HUES48 (cell line): Measurements from ENCODE around the gene CCDC8.
A peak's percentile ranks its signal among the peaks of the same experiment; 100 is the strongest.

Source experiments
- H3K27ac ChIP-seq: one replicate; pipeline ENCODE4 v1.7.0; 2013; ENCODE audit warnings: low read depth, low read length, inconsistent platforms
- H3K27me3 ChIP-seq: 2 replicates; pipeline ENCODE4 v1.6.1; 2013; ENCODE audit warnings: mild to moderate bottlenecking, low read length; ENCODE audit not compliant: control insufficient read depth, insufficient read depth
- H3K36me3 ChIP-seq: 2 replicates; pipeline ENCODE4 v1.6.1; 2013; ENCODE audit warnings: low read length; ENCODE audit not compliant: control insufficient read depth, insufficient read depth
- H3K4me1 ChIP-seq: 2 replicates; pipeline ENCODE4 v1.6.1; 2013; ENCODE audit warnings: mild to moderate bottlenecking, low read length; ENCODE audit not compliant: control insufficient read depth, insufficient read depth
- H3K4me3 ChIP-seq: 2 replicates; pipeline ENCODE4 v1.5.1; 2013; ENCODE audit warnings: mild to moderate bottlenecking, low read depth, low read length
- H3K9ac ChIP-seq: 2 replicates; pipeline ENCODE4 v1.6.1; 2013; ENCODE audit warnings: mild to moderate bottlenecking, low read depth, low read length, moderate library complexity
- H3K9me3 ChIP-seq: 2 replicates; pipeline ENCODE4 v1.6.1; 2013; ENCODE audit warnings: low read length; ENCODE audit not compliant: control insufficient read depth, insufficient read depth

CCDC8 gene

DNA sequence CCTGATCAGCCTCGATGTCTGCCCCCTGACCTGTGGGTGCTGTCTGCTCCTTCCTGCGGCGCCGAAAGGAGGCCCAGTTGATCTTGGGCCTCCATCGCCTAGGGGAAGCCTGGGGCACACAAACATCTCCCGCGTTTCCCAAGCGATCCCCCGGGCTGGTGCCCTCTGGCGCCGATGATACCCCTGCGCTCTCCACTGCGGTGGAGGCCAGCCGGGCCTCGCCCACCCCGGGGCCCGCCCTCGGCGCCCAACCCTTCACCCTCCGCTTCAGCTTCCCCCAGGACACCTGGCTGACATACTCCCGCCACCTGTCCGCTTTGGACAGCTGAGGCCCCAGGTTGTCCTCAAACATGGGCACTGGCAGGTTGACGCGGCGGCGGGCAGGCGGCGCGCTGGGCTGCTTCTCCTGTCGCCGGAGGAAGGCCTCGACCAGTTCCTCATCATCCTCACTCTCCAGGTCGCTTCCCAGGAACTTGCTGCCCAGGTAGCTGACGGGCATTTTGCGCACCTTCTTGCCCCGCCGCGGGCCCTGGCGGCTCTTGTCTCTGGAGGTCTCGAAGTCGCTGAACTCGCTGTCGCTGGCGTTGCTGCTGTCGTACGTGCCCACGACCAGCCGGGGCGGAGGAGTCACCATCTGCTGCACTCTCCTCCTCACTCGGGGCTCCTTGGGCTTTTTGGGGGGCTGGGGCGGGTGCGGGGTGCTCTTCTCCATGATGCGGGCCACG, 1.3 kb downstream of the CCDC8 start:
- H3K4me1 ChIP-seq, result peaks cover 21% of the 10 kb centered on the region
- H3K27me3 ChIP-seq, result peaks cover 15% of the 10 kb centered on the region; the same call in 1 of the 2 replicates
- H3K36me3 ChIP-seq, result peaks cover 9% of the 10 kb centered on the region
- no peaks in the 10 kb centered on the region for H3K9me3 ChIP-seq
- peak overlapping the region; percentile 74; the same call in 1 of the 2 replicates for H3K9ac ChIP-seq
- H3K27ac ChIP-seq, result no peak overlapping the region
- peak overlapping the region; percentile 92 for H3K4me3 ChIP-seq

DNA sequence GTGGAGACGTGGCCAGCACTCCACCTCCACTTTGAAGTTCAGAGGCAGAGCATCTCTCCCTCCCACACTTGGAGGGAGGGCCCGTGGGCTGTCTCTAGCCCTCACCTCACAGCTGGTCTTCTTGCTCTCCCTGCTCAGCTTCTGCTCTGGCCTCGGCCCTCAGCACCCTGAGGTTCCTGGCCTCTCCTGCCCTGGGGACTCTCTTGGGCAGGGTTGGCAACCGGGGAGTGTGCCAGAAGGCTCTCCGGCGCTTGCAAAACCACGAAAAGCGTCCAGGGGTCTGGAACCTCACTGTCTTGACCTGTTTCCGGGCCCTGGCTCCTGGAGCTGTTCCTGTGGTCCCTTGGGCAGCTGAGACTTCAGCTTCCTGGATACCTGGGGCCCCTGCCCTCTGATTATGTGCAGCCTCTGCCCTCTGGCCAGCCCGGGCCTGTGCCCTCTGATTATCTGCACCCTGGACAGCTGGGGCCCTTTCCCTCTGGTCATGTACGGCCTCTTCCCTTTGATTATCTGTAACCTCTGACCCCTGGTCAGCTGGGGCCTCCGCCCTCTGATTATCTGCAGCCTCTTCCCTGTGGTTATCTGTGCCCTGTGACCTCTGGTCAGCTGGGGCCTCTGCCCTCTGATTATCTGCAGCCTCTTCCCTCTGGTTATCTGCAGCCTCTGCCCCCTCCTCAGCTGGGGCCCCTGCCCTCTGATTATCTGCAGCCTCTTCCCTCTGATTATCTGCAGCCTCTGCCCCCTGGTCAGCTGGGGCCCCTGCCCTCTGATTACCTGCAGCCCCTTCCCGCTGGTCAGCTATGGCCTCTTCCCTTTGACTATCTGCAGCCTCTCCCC, 2.1 kb downstream of the CCDC8 start:
- Histone ChIP-seq H3K4me3 (peak overlapping the region; percentile 92), H3K9ac (no peak overlapping the region), H3K27me3 (peaks cover 15% of the 10 kb centered on the region; the same call in 1 of the 2 replicates), H3K4me1 (peaks cover 25% of the 10 kb centered on the region), H3K9me3 (no peaks in the 10 kb centered on the region), H3K36me3 (peaks cover 9% of the 10 kb centered on the region), H3K27ac (no peak overlapping the region)

DNA sequence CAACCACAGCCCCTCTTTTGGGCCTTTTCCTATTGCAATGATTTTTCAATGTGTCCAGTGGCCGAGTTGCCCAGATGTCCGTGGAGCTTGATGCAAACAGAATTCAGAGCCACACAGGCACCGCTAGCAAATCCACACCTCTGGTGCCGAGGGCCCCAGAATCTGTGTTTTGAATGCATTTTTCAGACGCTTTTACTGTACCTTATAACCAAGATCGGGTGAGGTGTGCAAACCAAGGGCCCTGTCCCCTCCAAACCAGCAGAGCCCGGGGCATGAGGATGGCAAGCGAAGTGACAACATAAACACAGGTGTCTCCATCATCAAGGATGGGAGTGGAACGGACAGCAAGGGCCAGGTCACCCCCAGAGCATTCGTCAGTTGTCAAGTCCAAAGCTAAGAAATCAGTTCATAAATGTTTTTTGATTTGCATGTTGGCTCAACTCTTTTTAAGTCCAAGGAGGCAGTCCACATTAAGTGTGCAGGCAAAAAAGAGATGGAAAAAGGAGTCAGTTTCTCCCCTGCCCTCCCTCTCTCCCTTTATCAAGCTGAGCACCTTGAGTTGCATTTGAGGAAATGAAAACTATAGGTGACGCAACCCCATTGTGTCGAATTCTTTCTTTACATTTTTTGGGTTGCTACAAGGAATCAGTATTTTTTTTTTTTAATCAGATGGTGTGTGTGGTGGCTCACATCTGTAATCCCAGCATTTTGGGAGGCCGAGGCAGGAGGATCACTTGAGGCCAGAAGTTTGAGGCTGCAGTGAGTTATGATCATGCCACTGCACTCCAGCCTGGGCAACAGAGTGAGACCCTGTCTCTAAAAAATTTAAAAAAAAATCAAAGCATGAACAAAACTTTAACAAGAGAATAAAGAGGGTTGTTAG, 2.9 kb downstream of the CCDC8 start:
- H3K4me1 ChIP-seq, result peaks cover 25% of the 10 kb centered on the region
- no peaks in the 10 kb centered on the region for H3K9me3 ChIP-seq
- H3K36me3 ChIP-seq, result peaks cover 9% of the 10 kb centered on the region
- H3K27me3 ChIP-seq, result peaks cover 19% of the 10 kb centered on the region
- no peak overlapping the region for H3K4me3 ChIP-seq
- H3K9ac ChIP-seq, result no peak overlapping the region
- no peak overlapping the region for H3K27ac ChIP-seq

DNA sequence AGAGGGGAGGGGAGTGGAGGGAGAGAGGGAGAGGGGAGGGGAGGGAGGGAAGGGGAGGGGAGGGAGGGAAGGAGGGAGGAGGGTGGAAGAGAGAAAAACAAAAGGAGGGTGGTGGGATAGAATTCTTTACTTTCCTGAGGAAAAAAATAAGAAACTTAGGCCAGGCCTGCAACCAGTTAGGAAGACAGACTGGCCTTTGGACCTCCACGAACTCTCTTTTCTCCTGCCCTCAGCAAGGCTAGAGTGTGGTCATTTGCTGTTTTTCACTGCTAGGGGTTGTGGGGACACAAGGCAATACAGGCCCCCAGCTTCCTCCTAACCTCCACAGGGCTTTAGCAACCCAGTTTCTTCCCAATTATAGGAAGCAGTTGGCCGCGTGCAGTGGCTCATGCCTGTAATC, 4.2 kb downstream of the CCDC8 start:
- H3K36me3 ChIP-seq, result peaks cover 9% of the 10 kb centered on the region
- H3K9me3 ChIP-seq, result no peaks in the 10 kb centered on the region
- no peak overlapping the region for H3K27ac ChIP-seq
- peaks cover 27% of the 10 kb centered on the region for H3K27me3 ChIP-seq
- no peak overlapping the region for H3K4me3 ChIP-seq
- no peak overlapping the region for H3K9ac ChIP-seq
- H3K4me1 ChIP-seq, result peaks cover 24% of the 10 kb centered on the region

DNA sequence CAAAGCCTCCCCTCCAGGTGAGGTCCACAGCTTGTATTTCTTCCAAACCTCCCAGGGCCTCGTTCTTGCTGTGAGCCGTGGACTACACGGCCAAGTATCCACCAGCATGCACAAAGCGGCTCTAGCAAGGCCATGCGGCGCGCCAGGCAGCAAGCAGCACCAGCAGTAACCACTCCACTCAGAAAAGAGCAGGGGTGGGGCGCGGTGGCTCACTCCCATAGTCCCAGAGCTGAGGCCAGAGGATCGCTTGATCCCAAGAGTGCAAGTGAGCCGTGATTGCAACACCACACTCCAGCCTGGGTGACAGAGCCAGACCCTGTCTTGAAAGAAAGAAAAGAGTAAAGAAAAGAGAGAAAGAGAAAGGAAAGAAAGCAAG, 4.7 kb downstream of the CCDC8 start:
- Histone ChIP-seq H3K27ac (peak overlapping the region; percentile 55), H3K9ac (no peak overlapping the region), H3K4me3 (peak overlapping the region; percentile 62), H3K36me3 (peaks cover 9% of the 10 kb centered on the region), H3K9me3 (no peaks in the 10 kb centered on the region), H3K27me3 (peaks cover 33% of the 10 kb centered on the region), H3K4me1 (peaks cover 24% of the 10 kb centered on the region)

DNA sequence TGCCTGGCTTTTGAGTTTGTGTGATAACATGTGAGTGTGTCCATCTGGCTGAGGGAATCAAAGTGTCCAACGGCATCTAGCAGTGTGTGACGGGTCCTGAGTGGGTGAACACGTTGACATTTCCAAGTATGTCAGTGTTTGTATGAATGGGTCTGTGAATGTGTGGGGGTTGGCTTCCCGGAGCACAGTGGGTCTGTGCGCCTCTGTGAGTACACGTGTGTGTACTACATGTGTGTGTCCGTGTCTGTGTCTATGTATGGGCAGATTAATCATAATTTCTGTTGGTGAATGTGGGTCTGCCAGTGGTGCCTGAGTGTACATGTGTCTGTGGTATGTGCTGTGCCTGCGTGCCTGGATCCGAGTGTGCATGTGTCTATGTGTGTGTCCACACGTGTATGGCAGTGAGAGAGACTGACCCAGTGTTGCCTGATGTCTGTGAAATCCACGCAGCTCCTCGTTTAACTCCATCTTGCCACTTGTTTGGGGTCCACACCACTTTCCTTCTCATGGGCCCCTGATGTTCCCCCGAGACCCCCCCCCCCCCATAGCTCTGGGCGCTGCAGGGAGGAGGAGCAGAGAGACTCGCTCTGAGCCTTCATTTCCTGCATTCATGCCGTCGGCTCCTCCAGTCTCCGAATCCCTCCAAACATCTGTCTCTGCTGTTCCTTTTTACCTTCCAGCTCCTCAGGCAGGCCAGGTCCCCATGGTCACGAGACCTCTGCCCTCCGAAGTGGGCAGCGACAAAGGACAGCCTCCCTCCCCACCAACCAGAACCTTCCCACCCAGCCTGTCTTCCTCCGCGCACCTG, 5.3 kb downstream of the CCDC8 start:
- Histone ChIP-seq H3K36me3 (peaks cover 9% of the 10 kb centered on the region), H3K4me3 (peak overlapping the region; percentile 62), H3K27ac (peak overlapping the region; percentile 55), H3K4me1 (peaks cover 24% of the 10 kb centered on the region), H3K9ac (no peak overlapping the region), H3K27me3 (peaks cover 35% of the 10 kb centered on the region), H3K9me3 (no peaks in the 10 kb centered on the region)

DNA sequence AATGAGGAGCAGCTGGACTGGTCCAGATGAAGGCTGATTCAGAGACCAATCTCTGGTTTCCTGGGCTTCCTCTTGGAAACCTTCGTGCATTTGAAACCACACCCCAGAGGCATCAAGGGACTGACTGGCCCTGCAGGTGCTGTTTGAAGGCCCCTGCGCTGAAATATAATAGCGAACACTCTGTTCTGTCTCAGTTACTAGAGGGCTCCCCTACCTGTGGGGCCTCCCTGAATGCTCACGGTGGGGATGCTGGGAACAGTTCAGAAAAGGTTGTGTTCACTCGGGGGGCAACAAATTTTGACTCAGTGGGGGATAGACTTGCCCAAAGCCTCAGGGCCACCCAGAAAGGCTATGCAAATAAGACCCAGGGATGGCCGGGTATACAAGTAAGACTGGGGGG, 6.4 kb downstream of the CCDC8 start:
- Histone ChIP-seq H3K4me1 (peaks cover 24% of the 10 kb centered on the region), H3K9me3 (no peaks in the 10 kb centered on the region), H3K27me3 (peaks cover 28% of the 10 kb centered on the region)

DNA sequence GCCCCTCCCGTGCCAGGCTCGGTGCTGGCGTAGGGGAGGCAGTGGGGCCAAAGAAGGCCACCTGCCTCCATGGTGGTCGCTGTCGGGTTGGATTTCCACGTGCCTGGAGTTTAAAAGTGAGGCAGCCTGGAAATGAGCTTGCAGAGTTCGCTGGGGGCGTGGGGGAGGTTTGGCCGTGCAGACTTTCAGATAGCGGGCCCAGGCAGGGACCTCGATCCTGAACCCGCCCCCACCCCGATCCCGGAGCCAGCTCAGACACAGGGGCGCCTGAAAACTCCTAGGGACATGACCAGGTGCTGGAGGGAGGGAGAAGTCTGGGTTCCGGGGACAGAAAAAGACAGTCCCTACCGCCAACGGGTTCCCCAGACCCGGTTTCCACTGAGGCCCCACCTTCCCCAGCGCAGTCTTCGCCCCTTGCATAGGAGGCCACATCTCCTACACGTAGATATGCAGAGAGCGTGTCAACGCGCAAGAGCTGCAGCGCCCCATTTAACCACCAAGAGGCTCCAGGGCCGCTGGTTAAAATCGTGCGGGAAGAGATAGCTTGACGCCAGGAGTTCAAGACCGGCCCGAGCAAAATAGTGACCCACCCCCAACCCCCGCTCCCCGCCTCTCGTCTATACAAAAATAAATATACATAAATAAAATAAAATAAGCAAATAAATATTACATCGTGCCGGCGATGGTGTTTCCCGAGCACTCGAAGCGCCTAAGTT, 8.5 kb downstream of the CCDC8 start:
- H3K4me3 ChIP-seq, result no peak overlapping the region
- no peak overlapping the region for H3K27ac ChIP-seq
- peaks cover 28% of the 10 kb centered on the region for H3K27me3 ChIP-seq
- no peaks in the 10 kb centered on the region for H3K36me3 ChIP-seq
- no peak overlapping the region for H3K9ac ChIP-seq
- H3K4me1 ChIP-seq, result peaks cover 24% of the 10 kb centered on the region
- H3K9me3 ChIP-seq, result no peaks in the 10 kb centered on the region

More for the DNA sequence above, 6.4 kb downstream of the CCDC8 start:
- Histone ChIP-seq H3K9ac (no peak overlapping the region), H3K4me3 (no peak overlapping the region; the same call in 1 of the 2 replicates), H3K27ac (peak overlapping the region; percentile 18), H3K36me3 (peaks cover 9% of the 10 kb centered on the region)

DNA sequence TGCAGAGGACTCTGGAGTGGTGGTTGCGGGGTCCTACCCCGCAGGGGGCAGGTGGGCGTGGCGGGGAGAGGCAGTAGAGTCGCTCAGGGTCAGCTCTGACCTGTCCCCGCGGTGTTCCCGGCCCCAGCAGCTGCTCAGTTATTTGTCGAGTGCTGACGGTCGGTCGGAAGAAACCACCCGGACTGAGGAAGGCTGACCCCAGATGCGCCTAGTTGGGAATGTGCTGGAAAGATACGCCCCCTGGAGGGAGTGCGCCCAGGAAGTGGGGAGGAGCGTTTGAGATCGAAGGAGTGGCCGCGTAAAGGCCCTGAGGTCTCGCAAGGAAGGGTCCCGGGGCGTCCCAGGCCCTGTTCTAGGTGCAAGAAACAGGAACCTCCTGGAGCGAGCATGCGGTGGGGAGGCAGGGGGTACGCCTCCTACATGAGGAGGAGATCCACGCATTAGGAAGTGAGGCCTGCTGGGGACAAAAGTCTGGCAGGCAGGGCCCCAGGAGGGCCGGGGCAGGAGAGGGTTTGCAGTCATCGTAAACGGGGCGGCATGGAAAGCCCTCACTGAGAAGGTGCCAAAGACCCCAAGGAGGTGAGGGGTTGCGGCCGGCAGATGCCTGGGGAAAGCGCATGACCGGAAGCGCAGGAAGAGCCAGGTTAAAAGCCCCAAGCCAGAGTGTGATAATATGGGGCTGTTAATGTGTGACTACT, 9.2 kb downstream of the CCDC8 start:
- H3K4me3 ChIP-seq, result peak overlapping the region; percentile 53
- H3K27ac ChIP-seq, result no peak overlapping the region
- no peaks in the 10 kb centered on the region for H3K9me3 ChIP-seq
- H3K36me3 ChIP-seq, result no peaks in the 10 kb centered on the region
- H3K27me3 ChIP-seq, result peaks cover 28% of the 10 kb centered on the region
- peaks cover 24% of the 10 kb centered on the region for H3K4me1 ChIP-seq
- peak overlapping the region; percentile 20; the same call in 1 of the 2 replicates for H3K9ac ChIP-seq
